ENCODE measurements around the gene FBXO34.

FBXO34 gene

DNA sequence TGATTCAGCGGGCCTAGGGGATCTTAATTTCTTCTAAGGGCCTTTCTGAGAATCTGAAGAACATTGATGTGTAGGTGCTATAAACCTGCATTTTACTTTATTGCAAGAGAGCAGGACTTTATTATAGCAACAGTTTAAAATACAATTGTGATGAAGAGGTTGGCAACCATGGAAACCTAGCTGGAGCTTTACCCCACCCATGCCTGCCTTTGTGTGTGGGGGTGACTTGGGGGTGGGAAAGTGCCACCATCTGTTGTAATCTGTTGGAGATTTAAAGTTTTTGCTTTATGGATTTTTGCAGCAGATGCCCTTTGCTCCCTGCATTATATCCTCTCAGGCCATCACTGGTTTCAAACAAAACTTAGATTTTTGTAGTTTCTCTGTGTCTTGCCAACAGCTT is 75.8 kb downstream of the FBXO34 start:
- no peak for TF ChIP-seq SUZ12 (IDR thresholded peaks at IDR 0.05; ENCODE audit: extremely low read depth, insufficient read depth, insufficient read length)
- TF ChIP-seq YY1 (IDR thresholded peaks at IDR 0.05; ENCODE audit: insufficient read depth, insufficient read length): no peak
- TF ChIP-seq ZNF274 (IDR thresholded peaks at IDR 0.05; ENCODE audit: low read depth, low read length): no peak
- H3K36me3 ChIP-seq (ENCODE audit: insufficient read depth, insufficient read length, low read length): peaks cover 22% of the 10 kb centered on the region
- H3K4me1 ChIP-seq (ENCODE audit: insufficient read depth, insufficient read length): no peaks in the 10 kb centered on the region
- H3K9me3 ChIP-seq (ENCODE audit: insufficient read depth, low read length): no peaks in the 10 kb centered on the region
- no peaks in the 10 kb centered on the region for H3K27me3 ChIP-seq (ENCODE audit: insufficient read depth, insufficient read length)
- no peak for DNase-seq (ENCODE audit: low read depth, low spot score)
- no peak overlapping the region for H3K4me3 ChIP-seq (ENCODE audit: insufficient read length, low read depth)
- H3K9ac ChIP-seq (ENCODE audit: insufficient read length, low read depth): no peak overlapping the region

DNA sequence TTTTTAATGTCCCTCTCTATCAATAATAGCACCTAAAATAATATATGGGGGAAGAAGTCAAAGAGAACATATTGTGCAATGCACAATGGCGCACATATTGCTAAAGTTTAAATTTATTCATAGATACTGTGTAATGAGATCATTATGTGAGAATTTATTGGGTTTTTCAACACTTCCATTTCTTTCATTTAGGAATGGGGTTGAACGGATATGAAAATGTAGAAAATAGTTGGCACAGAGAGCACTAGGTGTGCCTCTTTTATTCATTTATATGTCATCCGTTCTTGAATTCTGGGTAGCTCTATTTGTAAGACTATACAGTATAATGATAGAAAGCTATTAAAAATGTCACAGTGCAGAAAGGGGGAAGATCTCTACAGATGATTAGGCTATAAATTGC is 76.5 kb downstream of the FBXO34 start:
- DNase-seq (ENCODE audit: low read depth, low spot score): no peak
- Histone ChIP-seq H3K9me3 (ENCODE audit: insufficient read depth, low read length) (no peaks in the 10 kb centered on the region), H3K36me3 (ENCODE audit: insufficient read depth, insufficient read length, low read length) (peaks cover 29% of the 10 kb centered on the region), H3K27me3 (ENCODE audit: insufficient read depth, insufficient read length) (no peaks in the 10 kb centered on the region), H3K9ac (ENCODE audit: insufficient read length, low read depth) (no peak overlapping the region), H3K4me1 (ENCODE audit: insufficient read depth, insufficient read length) (no peaks in the 10 kb centered on the region), H3K4me3 (ENCODE audit: insufficient read length, low read depth) (no peak overlapping the region)
- TF ChIP-seq YY1 (IDR thresholded peaks at IDR 0.05; ENCODE audit: insufficient read depth, insufficient read length) (no peak), SUZ12 (IDR thresholded peaks at IDR 0.05; ENCODE audit: extremely low read depth, insufficient read depth, insufficient read length) (no peak), ZNF274 (IDR thresholded peaks at IDR 0.05; ENCODE audit: low read depth, low read length) (no peak)

DNA sequence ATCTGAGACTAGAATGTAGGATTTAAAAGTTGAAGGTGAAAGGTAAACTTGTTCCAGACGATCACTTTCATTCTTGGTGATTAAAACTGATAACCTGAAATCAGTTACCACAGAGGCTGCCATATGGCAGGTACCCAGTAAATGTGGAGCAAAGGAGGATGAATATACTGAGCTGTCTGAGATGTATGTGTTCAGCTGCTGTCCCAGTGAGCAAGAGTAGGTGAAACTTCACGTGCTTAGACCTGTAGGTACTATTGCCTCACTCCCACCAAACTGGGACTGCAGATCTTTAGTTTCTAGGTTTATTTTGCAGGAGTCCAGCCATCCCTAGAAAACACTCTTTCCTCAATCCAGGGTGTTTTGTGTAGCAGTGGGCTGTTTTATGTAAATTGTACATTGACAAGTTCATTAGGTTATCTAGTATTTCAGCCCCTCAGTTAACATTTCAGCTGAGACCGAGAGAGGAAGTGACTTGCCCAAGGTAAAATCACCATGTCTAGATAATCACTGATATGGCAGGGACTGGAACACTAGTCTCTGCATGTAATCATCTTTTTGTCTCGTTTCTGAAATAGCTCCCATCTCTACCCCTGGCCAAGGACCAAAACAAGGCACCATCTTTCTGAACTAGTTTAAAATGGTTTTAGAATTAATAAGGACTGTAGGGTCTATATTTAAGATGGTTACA is 77.7 kb downstream of the FBXO34 start:
- Histone ChIP-seq H3K4me1 (ENCODE audit: insufficient read depth, insufficient read length) (peaks cover 1% of the 10 kb centered on the region), H3K9me3 (ENCODE audit: insufficient read depth, low read length) (no peaks in the 10 kb centered on the region), H3K36me3 (ENCODE audit: insufficient read depth, insufficient read length, low read length) (peaks cover 37% of the 10 kb centered on the region), H3K27me3 (ENCODE audit: insufficient read depth, insufficient read length) (no peaks in the 10 kb centered on the region), H3K4me3 (ENCODE audit: insufficient read length, low read depth) (no peak overlapping the region), H3K9ac (ENCODE audit: insufficient read length, low read depth) (no peak overlapping the region)
- TF ChIP-seq YY1 (IDR thresholded peaks at IDR 0.05; ENCODE audit: insufficient read depth, insufficient read length) (no peak), SUZ12 (IDR thresholded peaks at IDR 0.05; ENCODE audit: extremely low read depth, insufficient read depth, insufficient read length) (no peak), ZNF274 (IDR thresholded peaks at IDR 0.05; ENCODE audit: low read depth, low read length) (no peak)
- no peak for DNase-seq (ENCODE audit: low read depth, low spot score)

- no peak for DNase-seq (ENCODE audit: low read depth, low spot score)
- Histone ChIP-seq H3K9me3 (ENCODE audit: insufficient read depth, low read length) (no peaks in the 10 kb centered on the region), H3K36me3 (ENCODE audit: insufficient read depth, insufficient read length, low read length) (peaks cover 43% of the 10 kb centered on the region), H3K9ac (ENCODE audit: insufficient read length, low read depth) (no peak overlapping the region), H3K4me1 (ENCODE audit: insufficient read depth, insufficient read length) (peaks cover 2% of the 10 kb centered on the region), H3K4me3 (ENCODE audit: insufficient read length, low read depth) (no peak overlapping the region), H3K27me3 (ENCODE audit: insufficient read depth, insufficient read length) (no peaks in the 10 kb centered on the region)
- no peak for TF ChIP-seq SUZ12 (IDR thresholded peaks at IDR 0.05; ENCODE audit: extremely low read depth, insufficient read depth, insufficient read length)
- TF ChIP-seq YY1 (IDR thresholded peaks at IDR 0.05; ENCODE audit: insufficient read depth, insufficient read length): no peak
- TF ChIP-seq ZNF274 (IDR thresholded peaks at IDR 0.05; ENCODE audit: low read depth, low read length): no peak
Measured at GRCh38 chr14:55349565-55349964, 78.3 kb downstream of the FBXO34 start.

DNA sequence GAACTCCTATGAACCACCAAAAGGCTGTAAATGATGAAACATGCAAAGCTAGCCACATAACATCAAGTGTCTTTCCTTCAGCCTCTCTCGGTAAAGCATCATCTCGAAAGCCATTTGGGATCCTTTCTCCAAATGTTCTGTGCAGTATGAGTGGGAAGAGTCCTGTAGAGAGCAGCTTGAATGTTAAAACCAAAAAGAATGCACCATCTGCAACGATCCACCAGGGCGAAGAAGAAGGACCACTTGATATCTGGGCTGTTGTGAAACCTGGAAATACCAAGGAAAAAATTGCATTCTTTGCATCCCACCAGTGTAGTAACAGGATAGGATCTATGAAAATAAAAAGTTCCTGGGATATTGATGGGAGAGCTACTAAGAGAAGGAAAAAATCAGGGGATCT is 79.2 kb downstream of the FBXO34 start:
- no peaks in the 10 kb centered on the region for H3K9me3 ChIP-seq (ENCODE audit: insufficient read depth, low read length)

DNA sequence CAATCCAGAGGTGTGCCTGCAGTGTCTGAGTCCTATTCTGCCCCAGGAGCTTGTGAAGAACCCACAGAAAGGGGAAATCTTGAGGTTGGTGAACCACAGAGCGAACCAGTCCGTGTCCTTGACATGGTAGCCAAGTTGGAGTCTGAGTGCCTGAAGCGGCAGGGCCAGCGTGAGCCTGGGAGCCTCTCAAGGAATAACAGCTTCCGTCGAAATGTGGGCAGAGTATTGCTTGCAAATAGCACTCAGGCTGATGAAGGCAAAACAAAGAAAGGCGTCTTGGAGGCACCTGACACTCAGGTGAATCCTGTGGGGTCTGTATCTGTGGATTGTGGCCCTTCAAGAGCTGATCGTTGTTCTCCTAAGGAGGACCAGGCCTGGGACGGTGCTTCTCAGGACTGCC is 79.9 kb downstream of the FBXO34 start:
- peaks cover 2% of the 10 kb centered on the region for H3K4me1 ChIP-seq (ENCODE audit: insufficient read depth, insufficient read length)

More for the DNA sequence above, 79.2 kb downstream of the FBXO34 start:
- TF ChIP-seq ZNF274 (IDR thresholded peaks at IDR 0.05; ENCODE audit: low read depth, low read length): no peak
- no peak for TF ChIP-seq SUZ12 (IDR thresholded peaks at IDR 0.05; ENCODE audit: extremely low read depth, insufficient read depth, insufficient read length)
- no peak for TF ChIP-seq YY1 (IDR thresholded peaks at IDR 0.05; ENCODE audit: insufficient read depth, insufficient read length)
- peaks cover 46% of the 10 kb centered on the region for H3K36me3 ChIP-seq (ENCODE audit: insufficient read depth, insufficient read length, low read length)
- H3K4me1 ChIP-seq (ENCODE audit: insufficient read depth, insufficient read length): peaks cover 2% of the 10 kb centered on the region
- H3K27me3 ChIP-seq (ENCODE audit: insufficient read depth, insufficient read length): no peaks in the 10 kb centered on the region
- DNase-seq (ENCODE audit: low read depth, low spot score): no peak
- no peak overlapping the region for H3K9ac ChIP-seq (ENCODE audit: insufficient read length, low read depth)
- no peak overlapping the region for H3K4me3 ChIP-seq (ENCODE audit: insufficient read length, low read depth)

DNA sequence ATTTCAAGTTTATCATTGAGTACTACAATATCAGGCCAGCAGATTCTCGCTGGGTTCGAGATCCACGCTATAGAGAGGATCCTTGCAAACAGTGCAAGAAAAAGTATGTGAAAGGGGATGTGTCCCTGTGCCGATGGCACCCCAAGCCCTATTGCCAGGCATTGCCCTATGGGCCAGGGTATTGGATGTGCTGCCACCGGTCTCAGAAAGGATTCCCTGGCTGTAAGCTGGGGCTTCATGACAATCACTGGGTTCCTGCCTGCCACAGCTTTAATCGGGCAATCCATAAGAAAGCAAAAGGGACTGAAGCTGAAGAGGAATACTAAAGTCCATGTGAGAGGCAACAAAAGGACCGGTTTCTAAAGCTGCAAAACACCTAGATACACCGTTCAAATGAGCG is 81.0 kb downstream of the FBXO34 start:
- no peak for TF ChIP-seq YY1 (IDR thresholded peaks at IDR 0.05; ENCODE audit: insufficient read depth, insufficient read length)
- no peak for TF ChIP-seq ZNF274 (IDR thresholded peaks at IDR 0.05; ENCODE audit: low read depth, low read length)
- TF ChIP-seq SUZ12 (IDR thresholded peaks at IDR 0.05; ENCODE audit: extremely low read depth, insufficient read depth, insufficient read length): no peak
- H3K4me3 ChIP-seq (ENCODE audit: insufficient read length, low read depth): no peak overlapping the region
- H3K9me3 ChIP-seq (ENCODE audit: insufficient read depth, low read length): no peaks in the 10 kb centered on the region
- no peak for DNase-seq (ENCODE audit: low read depth, low spot score)
- H3K36me3 ChIP-seq (ENCODE audit: insufficient read depth, insufficient read length, low read length): peaks cover 46% of the 10 kb centered on the region
- H3K27me3 ChIP-seq (ENCODE audit: insufficient read depth, insufficient read length): no peaks in the 10 kb centered on the region
- peaks cover 2% of the 10 kb centered on the region for H3K4me1 ChIP-seq (ENCODE audit: insufficient read depth, insufficient read length)
- no peak overlapping the region for H3K9ac ChIP-seq (ENCODE audit: insufficient read length, low read depth)

More for the DNA sequence above, 79.9 kb downstream of the FBXO34 start:
- Histone ChIP-seq H3K4me3 (ENCODE audit: insufficient read length, low read depth) (no peak overlapping the region), H3K36me3 (ENCODE audit: insufficient read depth, insufficient read length, low read length) (peaks cover 46% of the 10 kb centered on the region), H3K9me3 (ENCODE audit: insufficient read depth, low read length) (no peaks in the 10 kb centered on the region), H3K9ac (ENCODE audit: insufficient read length, low read depth) (no peak overlapping the region), H3K27me3 (ENCODE audit: insufficient read depth, insufficient read length) (no peaks in the 10 kb centered on the region)
- TF ChIP-seq YY1 (IDR thresholded peaks at IDR 0.05; ENCODE audit: insufficient read depth, insufficient read length) (no peak), ZNF274 (IDR thresholded peaks at IDR 0.05; ENCODE audit: low read depth, low read length) (no peak)
- DNase-seq (ENCODE audit: low read depth, low spot score): no peak

Measured in NT2/D1 (cell line).